Left lung (tissue), 10 donors: ENCODE measurements around the gene GRIPAP1. TPM values are rescaled to one million over a fixed set of nuclear protein-coding genes. Genes with fewer than 3 reads are reported as not detected.
A peak's percentile ranks its signal among the peaks of the same experiment; 100 is the strongest.

Experiments used
- ATAC-seq: fragments of 200-7000 bp; cut with Tn5 transposase; one replicate; pipeline ENCODE4 v1.9.1; 2020; ENCODE audit warnings: moderate library complexity
- DNase-seq, 4 donors: peaks; one replicate each; pipeline ENCODE4 v3.0.0-alpha.2; 2013 to 2020
- H3K27ac ChIP-seq, 2 donors: fragments of 200-600 bp; sonication (generic) in 1 of 2; one replicate each; pipeline versions ENCODE4 v1.5.0 to v1.8.0; 2020 to 2021
- H3K27me3 ChIP-seq, 2 donors: fragments of 200-600 bp; sonication (generic) in 1 of 2; one replicate each; pipeline versions ENCODE4 v1.5.0 to v1.8.0; 2020 to 2021
- H3K36me3 ChIP-seq, 2 donors: fragments of 200-600 bp; sonication (generic) in 1 of 2; one replicate each; pipeline versions ENCODE4 v1.5.0 to v1.8.0; 2020 to 2021
- H3K4me1 ChIP-seq, 2 donors: fragments of 200-600 bp; one replicate each; pipeline ENCODE4 v1.8.0; 2021
- H3K4me3 ChIP-seq, 2 donors: fragments of 200-600 bp; sonication (generic) in 1 of 2; one replicate each; pipeline versions ENCODE4 v1.5.0 to v1.8.0; 2020 to 2021; ENCODE audit warnings: mild to moderate bottlenecking in 1 of 2
- H3K9me3 ChIP-seq, 2 donors: fragments of 200-600 bp; sonication (generic) in 1 of 2; one replicate each; pipeline versions ENCODE4 v1.5.0 to v1.8.0; 2020 to 2021
- CTCF ChIP-seq, 2 donors: fragments of 200-600 bp; sonication (generic) in 1 of 2; IDR thresholded peaks; one replicate each; pipeline versions ENCODE4 v1.5.0 to v1.8.0; 2021; ENCODE audit warnings: antibody characterized with exemption in 2 of 2
- intact Hi-C, 2 donors: fragments of 100-400 bp; cut with DNase I; formaldehyde crosslinking; loops; one replicate each; pipeline versions ENCODE4 v1.11.2 to v1.14.2; 2022
- polyA plus RNA-seq, 6 donors: library from polyadenylated mRNA; unstranded; fragments of 120-200 nt; gene quantifications; one replicate each; pipeline ENCODE4 v1.2.1, GENCODE V29; 2013; ENCODE audit not compliant: insufficient read length in 6 of 6
- total RNA-seq, 2 donors: library from RNA; stranded (reverse); fragmentation: NEBNext Ultra II Directional; extraction: Animal tissue kit (Norgen Biotek cat#: 25700); gene quantifications; one replicate each; pipeline ENCODE4 v1.2.1, GENCODE V29; 2021
- donor health status: DM: no; HTN: yes; CAD: no.
- donor health status: DM: no; HTN: no; CAD: no.

The GRIPAP1 gene
- total and polyA plus RNA-seq, 8 donors: 36.1 to 67.1 (median 57.6) TPM

DNA sequence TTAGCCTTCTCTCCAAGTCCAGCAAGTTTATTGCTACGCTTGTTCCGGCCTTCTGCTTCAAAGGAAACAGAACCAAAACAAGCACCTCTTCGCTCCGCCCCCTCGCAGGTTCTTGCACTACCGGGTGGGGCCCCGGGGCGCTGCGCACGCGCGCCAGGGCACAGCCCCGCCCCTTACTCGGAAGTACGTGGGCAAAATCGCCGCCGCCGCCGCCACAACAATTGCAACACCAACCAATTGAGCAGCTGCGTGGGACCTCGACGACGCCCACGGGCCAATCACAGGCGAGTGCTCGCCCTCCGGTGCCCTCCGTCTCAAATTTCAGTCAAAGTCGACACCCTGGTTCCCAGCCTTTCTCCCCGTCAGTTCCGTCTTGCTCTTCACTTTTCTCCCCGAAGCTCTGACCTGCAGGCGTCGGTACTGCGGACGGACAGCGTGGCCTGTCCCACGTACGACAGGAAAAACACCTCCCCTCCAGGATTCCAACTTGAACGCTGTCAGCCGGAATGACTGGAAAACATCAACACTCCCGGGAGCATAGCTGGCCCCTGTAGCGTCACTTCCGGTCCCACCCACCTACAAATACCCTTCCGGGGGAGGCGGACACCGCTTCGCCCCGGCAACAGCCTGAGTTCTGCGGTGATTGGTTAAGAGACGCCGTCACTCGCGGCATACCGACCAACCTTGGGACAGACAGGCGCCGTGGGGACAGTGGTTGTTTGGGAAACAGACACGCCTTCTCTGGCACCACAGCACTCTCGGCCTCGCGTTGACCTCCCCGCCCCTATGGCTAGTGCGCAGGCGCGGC lies 44.0 kb downstream of the GRIPAP1 start:
- intact Hi-C loops: no loop called here
- ATAC-seq (peak; percentile 94), DNase-seq (peak; percentile 93 to 98 (median 96))
- Histone ChIP-seq H3K27ac (peak overlapping the region; percentile 93 to 99), H3K27me3 (no peaks in the 10 kb centered on the region), H3K4me1 (peaks cover 0 to 42% of the 10 kb centered on the region in 2 donors), H3K36me3 (peaks cover 0 to 4% of the 10 kb centered on the region in 2 donors), H3K4me3 (peak overlapping the region; percentile 50 to 61), H3K9me3 (no peaks in the 10 kb centered on the region)
- no peak for TF ChIP-seq CTCF (IDR thresholded peaks at IDR 0.05)

DNA sequence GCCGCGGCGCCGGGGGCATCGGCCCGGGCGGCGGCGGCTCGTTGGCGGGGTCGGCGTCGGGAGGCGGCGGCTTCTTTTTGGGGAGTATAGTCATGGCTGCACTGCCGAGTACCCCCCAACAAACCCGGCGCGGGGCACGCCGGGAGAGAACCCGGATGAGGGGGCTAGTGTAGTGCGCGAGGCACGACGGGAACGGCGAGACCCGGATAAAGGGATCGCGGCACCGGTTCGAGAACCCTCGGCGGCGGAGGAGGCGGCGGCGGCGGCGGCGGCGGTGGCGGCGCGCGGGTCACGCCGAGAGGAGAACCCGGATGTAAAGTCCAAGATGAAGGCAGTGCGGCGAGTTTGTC lies 44.6 kb downstream of the GRIPAP1 start, which contains the start of gene OTUD5:
TSS of gene OTUD5 (minus strand) at position 131 of the 350 bp plus-strand sequence. CDS start at position 94, 37 bp downstream.
- no peaks in the 10 kb centered on the region for H3K27me3 ChIP-seq
- peak within 1 kb of the TSS; percentile 50 to 61 for H3K4me3 ChIP-seq
- peaks cover 0 to 4% of the 10 kb centered on the region in 2 donors for H3K36me3 ChIP-seq
- H3K9me3 ChIP-seq: no peaks in the 10 kb centered on the region
- DNase-seq (peak in 3 of 4 donors; percentile 55 to 84 (median 61)), ATAC-seq (peak; percentile 24)
- peaks cover 0 to 48% of the 10 kb centered on the region in 2 donors for H3K4me1 ChIP-seq
- intact Hi-C loops: no loop called here
- H3K27ac ChIP-seq: peak within 1 kb of the TSS; percentile 93 to 99
- no peak for TF ChIP-seq CTCF (IDR thresholded peaks at IDR 0.05)

DNA sequence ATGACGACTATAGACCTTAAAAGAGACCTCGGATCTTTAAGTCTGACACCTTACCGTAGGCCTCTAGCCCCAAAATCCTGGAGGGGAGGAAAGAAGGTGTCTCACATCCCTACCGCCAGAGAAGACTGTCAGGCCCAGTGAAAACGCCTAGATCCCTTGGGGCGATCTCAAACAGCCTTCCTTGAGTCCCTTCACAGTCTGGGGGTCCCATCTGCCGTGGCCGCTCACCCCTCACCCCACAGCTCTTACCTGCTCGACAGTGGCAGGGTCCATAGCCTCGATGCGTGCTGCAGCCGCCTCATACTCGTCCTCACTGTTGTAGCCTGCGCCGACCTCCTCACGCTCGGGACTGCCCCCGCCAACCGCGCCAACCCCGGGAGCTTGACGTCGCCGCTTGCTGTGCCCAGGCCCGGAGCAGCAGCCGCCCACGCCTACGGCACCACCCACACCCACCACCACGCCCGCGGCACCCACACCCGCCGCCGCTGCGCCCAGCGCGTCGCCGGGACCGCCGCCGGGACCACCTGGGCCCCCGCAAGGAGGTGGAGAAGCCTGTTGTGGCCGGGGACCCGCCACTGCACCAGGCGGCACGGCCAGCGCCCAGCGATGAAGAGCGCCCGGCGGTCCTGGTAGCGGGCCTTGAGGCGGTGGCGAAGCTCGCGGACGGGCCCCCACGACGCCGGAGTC lies 45.2 kb downstream of the GRIPAP1 start:
- Histone ChIP-seq H3K27ac (peak overlapping the region; percentile 19 to 99), H3K36me3 (peaks cover 0 to 4% of the 10 kb centered on the region in 2 donors), H3K9me3 (no peaks in the 10 kb centered on the region), H3K27me3 (no peaks in the 10 kb centered on the region), H3K4me1 (peaks cover 0 to 50% of the 10 kb centered on the region in 2 donors), H3K4me3 (peak overlapping the region; percentile 50 to 61)
- DNase-seq: peak in 1 of 4 donors; percentile 82
- ATAC-seq: no peak
- TF ChIP-seq CTCF (IDR thresholded peaks at IDR 0.05): no peak
- intact Hi-C loops: no loop called here

DNA sequence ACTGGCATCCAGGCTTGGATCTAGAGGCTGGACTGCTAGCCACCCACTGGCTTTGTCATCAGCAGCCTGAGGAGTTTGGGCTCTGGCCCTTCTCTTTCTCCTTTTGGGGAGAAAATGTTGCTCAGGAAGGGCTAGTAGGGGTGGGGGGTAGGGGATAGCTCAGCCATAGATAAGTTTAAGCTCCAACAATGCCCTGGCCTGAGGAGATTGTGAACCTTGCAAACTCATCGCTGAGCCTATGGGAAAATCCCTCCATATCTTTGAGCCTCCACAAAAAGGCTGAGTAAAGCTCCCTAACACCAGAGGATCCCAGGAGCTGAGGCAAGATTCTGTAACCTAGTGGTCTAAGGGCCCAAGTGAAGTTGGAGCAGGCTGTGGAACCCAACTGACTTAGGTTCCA lies 53.5 kb downstream of the GRIPAP1 start:
- ATAC-seq (no peak), DNase-seq (no peak)
- no peaks in the 10 kb centered on the region for H3K27me3 ChIP-seq
- no peaks in the 10 kb centered on the region for H3K9me3 ChIP-seq
- H3K4me3 ChIP-seq: no peak overlapping the region
- peaks cover 0 to 13% of the 10 kb centered on the region in 2 donors for H3K4me1 ChIP-seq
- intact Hi-C loops: no loop called here
- no peak for TF ChIP-seq CTCF (IDR thresholded peaks at IDR 0.05)
- H3K36me3 ChIP-seq: peaks cover 0 to 5% of the 10 kb centered on the region in 2 donors
- H3K27ac ChIP-seq: no peak overlapping the region
